NT2/D1 (cell line): ENCODE data around the gene DNAJB1.

Experiments used
- DNase-seq: peaks from one replicate; pipeline ENCODE4 v3.0.0-alpha.2; 2011; ENCODE audit warnings: low read depth, low spot score
- H3K27me3 ChIP-seq: 2 replicates; pipeline ENCODE4 v1.6.0; 2011; ENCODE audit warnings: mild to moderate bottlenecking; ENCODE audit not compliant: insufficient read length, insufficient read depth
- H3K36me3 ChIP-seq: 2 replicates; pipeline ENCODE4 v1.6.1; 2011; ENCODE audit warnings: mild to moderate bottlenecking, low read length, mixed read lengths; ENCODE audit not compliant: insufficient read depth, insufficient read length
- H3K4me1 ChIP-seq: 2 replicates; pipeline ENCODE4 v1.5.1; 2011; ENCODE audit not compliant: insufficient read depth, insufficient read length
- H3K4me3 ChIP-seq: 2 replicates; pipeline ENCODE4 v1.5.1; 2011; ENCODE audit warnings: low read depth; ENCODE audit not compliant: insufficient read length
- H3K9ac ChIP-seq: 2 replicates; pipeline ENCODE4 v1.6.0; 2011; ENCODE audit warnings: low read depth; ENCODE audit not compliant: insufficient read length
- H3K9me3 ChIP-seq: 2 replicates; pipeline ENCODE4 v1.5.1; 2011; ENCODE audit warnings: mild to moderate bottlenecking, low read length; ENCODE audit not compliant: insufficient read depth
- SUZ12 ChIP-seq: IDR thresholded peaks from 2 replicates; pipeline ENCODE4 v1.6.1; 2011; ENCODE audit not compliant: insufficient read length, insufficient read depth; ENCODE audit errors: extremely low read depth
- YY1 ChIP-seq: IDR thresholded peaks from 2 replicates; pipeline ENCODE4 v1.6.1; 2011; ENCODE audit not compliant: insufficient read length, insufficient read depth
- ZNF274 ChIP-seq: IDR thresholded peaks from 2 replicates; pipeline ENCODE4 v1.6.1; 2011; ENCODE audit warnings: mild to moderate bottlenecking, low read depth, low read length

Gene DNAJB1

DNA sequence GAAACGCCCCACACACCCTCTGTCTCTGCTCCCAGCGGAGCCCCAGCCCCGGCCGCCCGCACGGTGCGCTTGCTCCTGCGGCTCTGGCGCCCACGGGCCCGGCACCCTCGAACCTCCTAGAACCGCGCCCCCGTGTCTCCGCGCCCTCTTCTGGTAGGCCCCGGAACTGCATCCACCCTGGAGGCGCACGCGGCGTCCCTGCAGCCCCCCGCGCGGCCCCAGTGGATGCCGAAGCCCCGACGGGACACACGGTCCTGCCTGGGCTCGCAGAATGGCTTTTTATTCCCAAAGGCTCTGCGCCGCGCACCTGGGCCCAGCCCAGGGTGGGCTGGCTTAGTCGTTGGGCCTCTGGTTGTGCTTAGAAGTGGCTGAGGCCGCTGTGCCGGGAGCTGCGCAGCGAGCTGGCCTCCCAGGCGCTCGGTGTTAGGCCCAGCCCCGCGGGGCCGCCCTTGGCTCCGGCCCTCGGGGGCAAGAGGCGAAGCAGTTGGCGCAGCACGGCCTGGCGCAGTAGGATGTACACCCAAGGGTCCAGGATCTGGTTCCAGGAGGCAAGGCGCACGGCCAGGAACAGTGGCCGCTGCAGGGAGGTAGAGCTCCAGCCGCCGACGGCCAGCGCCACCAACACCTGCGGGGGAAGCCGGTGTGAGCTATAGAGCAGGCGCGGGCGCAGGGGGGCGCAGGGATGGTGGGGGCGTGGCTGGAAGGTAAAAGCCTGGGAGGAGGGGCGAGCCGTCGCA, 45.8 kb downstream of the DNAJB1 start:
- Histone ChIP-seq H3K27me3 (no peaks in the 10 kb centered on the region), H3K9ac (peak overlapping the region; percentile 87), H3K9me3 (no peaks in the 10 kb centered on the region), H3K36me3 (peaks cover 38% of the 10 kb centered on the region), H3K4me3 (peak overlapping the region; percentile 58), H3K4me1 (peaks cover 28% of the 10 kb centered on the region)
- no peak for DNase-seq
- no peak for TF ChIP-seq SUZ12
- no peak for TF ChIP-seq YY1
- no peak for TF ChIP-seq ZNF274

DNA sequence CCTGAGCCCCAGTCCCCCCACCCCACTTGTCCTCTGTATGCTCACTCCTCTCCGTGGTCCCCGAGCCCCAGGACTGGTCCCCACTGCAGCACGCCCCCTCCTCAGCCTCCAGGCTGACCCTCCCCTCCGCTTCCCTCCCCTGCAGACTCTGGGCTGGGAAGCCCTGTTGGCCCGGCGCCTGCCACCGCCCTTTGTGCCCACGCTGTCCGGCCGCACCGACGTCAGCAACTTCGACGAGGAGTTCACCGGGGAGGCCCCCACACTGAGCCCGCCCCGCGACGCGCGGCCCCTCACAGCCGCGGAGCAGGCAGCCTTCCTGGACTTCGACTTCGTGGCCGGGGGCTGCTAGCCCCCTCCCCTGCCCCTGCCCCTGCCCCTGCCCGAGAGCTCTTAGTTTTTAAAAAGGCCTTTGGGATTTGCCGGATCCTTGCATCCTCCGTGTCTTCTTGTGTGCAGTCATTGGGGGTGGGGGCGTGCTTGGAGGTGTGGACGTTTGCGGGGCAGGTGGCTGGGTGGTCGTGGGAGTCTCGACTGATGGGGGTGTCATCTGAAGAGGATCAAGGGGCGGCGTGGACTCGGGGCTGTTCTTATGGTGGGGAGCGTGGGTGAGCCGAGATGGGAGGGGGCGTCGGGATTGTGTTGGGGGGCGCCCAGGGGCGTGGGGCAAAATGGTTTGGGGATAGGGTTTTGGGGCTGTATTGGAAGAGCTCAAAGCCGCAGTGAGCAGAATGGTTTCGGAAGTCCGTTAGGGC, 46.6 kb downstream of the DNAJB1 start:
- H3K27me3 ChIP-seq = no peaks in the 10 kb centered on the region
- peaks cover 21% of the 10 kb centered on the region for H3K4me1 ChIP-seq
- no peak for TF ChIP-seq YY1
- H3K36me3 ChIP-seq = peaks cover 36% of the 10 kb centered on the region
- peak overlapping the region; percentile 87 for H3K9ac ChIP-seq
- H3K4me3 ChIP-seq = peak overlapping the region; percentile 15
- H3K9me3 ChIP-seq = no peaks in the 10 kb centered on the region
- DNase-seq = no peak

DNA sequence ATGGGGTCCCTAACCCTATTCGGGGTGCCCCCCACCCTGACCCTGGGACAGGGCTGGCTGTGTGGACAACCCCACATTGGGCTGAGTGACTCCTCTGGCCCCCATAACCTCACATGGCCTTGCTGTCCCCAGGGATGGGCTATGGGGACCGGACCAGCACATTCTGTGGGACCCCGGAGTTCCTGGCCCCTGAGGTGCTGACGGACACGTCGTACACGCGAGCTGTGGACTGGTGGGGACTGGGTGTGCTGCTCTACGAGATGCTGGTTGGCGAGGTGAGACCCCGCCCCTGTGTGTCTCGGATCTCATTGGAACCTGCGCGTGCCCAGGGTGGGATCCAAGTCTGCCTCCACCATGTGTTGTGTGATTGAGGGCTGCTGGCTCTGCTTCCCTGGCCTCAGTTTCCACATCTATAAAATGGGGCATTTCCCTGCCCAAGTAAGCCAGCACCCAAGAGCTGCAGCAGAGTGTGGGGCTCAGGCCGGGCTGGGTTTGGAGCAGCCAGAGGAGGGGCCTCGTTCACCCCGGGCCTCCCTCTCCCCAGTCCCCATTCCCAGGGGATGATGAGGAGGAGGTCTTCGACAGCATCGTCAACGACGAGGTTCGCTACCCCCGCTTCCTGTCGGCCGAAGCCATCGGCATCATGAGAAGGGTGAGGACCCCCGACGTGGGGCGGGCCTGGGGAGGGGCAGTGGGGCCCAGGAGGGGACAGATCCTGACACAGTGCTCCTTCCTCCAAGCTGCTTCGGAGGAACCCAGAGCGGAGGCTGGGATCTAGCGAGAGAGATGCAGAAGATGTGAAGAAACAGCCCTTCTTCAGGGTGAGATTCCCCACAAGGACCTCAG, 47.9 kb downstream of the DNAJB1 start:
- TF ChIP-seq YY1 (no peak), SUZ12 (no peak), ZNF274 (no peak)
- H3K27me3 ChIP-seq = no peaks in the 10 kb centered on the region
- no peak for DNase-seq
- no peak overlapping the region for H3K9ac ChIP-seq
- no peak overlapping the region for H3K4me3 ChIP-seq
- no peaks in the 10 kb centered on the region for H3K9me3 ChIP-seq
- peaks cover 36% of the 10 kb centered on the region for H3K36me3 ChIP-seq
- H3K4me1 ChIP-seq = peaks cover 14% of the 10 kb centered on the region

DNA sequence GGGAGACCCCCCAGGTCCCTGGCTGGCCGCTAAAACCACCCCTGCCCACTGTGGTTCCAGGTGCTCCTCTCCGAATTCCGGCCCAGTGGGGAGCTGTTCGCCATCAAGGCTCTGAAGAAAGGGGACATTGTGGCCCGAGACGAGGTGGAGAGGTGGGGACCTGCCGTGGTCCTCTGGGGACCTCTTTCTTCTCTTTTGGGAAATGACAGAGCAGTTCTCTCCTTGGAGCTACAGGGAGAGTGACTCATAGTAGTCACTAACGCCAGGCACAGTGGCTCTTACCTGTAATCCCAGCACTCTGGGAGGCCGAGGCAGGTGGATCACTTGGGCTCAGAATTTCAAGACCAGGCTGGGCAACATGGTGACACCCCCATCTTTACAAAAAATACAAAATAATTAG, 50.4 kb downstream of the DNAJB1 start:
- Histone ChIP-seq H3K4me1 (peaks cover 3% of the 10 kb centered on the region), H3K27me3 (no peaks in the 10 kb centered on the region), H3K9me3 (no peaks in the 10 kb centered on the region), H3K9ac (no peak overlapping the region), H3K4me3 (no peak overlapping the region), H3K36me3 (peaks cover 41% of the 10 kb centered on the region)
- no peak for TF ChIP-seq SUZ12
- TF ChIP-seq YY1 = no peak
- no peak for TF ChIP-seq ZNF274
- no peak for DNase-seq

DNA sequence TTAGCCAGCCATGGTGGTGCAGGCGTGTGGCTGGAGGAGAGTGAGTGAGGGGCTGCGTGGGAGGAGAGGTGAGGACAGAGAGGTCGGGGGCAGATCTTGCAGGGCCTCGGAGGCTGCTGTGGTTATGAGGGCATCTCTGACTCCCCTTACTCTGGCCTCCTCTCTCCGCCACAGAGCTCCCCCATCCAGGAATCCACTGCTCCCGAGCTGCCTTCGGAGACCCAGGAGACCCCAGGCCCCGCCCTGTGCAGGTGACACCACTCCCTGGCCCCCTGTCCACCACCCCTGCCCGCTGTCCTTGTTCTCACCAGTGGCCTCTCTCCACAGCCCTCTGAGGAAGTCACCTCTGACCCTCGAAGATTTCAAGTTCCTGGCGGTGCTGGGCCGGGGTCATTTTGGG, 50.8 kb downstream of the DNAJB1 start:
- peaks cover 41% of the 10 kb centered on the region for H3K36me3 ChIP-seq

More for the DNA sequence above, 50.8 kb downstream of the DNAJB1 start:
- Histone ChIP-seq H3K4me1 (peaks cover 2% of the 10 kb centered on the region), H3K27me3 (no peaks in the 10 kb centered on the region), H3K9me3 (no peaks in the 10 kb centered on the region), H3K4me3 (no peak overlapping the region), H3K9ac (peak overlapping the region; percentile 21)
- no peak for TF ChIP-seq ZNF274
- no peak for TF ChIP-seq YY1
- no peak for TF ChIP-seq SUZ12
- no peak for DNase-seq
